ENCODE data around the gene TP53I13. TPM values are rescaled to one million over a fixed set of nuclear protein-coding genes. Genes with fewer than 3 reads are reported as not detected.

Gene TP53I13
- total and polyA plus RNA-seq, 2 of the 13 experiments (the other 11 are each of a cell fraction or from before 2014, with no cell fraction given) = 16.9 to 25.7 TPM

DNA sequence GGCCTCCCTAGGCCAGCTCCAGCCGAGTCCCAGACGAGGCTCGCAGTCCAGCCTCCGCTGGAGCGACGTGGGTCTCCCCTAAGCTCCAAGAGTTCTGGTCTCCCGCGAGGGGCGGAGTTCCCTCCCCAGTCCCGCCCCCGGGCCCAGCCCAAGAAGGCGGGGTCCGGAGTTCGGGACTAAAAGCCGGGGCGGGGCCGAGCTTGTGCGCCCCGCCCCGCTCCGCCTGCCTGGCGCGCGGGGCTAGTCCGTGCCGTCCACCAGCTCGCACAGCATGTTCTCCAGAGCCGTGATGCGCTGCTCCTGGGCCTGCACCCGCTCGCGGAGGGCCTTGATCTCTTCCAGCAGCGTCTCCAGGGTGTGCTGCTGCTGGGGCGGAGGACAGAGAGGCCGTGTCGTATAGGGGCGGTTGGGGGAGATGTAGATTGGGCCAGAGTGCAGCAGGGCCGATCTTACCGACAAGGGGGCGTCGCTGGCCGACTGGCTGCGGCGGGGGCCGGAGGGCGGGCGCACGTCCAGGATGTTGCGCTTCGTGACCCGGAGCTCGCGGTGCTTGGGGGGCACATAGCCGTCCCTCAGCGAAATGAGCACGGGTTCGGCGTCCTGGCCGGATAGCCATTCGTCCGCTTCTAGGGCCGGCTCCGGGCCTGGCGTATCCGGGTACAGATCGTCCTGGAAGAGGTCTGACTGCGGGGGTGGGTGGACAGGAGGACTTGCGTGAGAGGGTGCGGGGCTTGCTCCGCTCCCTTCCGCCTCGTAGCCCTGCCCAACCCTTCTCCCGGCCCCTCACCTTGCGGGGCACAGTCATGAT is 47.2 kb downstream of the TP53I13 start (continued):
- TF ChIP-seq, protein P1, sequence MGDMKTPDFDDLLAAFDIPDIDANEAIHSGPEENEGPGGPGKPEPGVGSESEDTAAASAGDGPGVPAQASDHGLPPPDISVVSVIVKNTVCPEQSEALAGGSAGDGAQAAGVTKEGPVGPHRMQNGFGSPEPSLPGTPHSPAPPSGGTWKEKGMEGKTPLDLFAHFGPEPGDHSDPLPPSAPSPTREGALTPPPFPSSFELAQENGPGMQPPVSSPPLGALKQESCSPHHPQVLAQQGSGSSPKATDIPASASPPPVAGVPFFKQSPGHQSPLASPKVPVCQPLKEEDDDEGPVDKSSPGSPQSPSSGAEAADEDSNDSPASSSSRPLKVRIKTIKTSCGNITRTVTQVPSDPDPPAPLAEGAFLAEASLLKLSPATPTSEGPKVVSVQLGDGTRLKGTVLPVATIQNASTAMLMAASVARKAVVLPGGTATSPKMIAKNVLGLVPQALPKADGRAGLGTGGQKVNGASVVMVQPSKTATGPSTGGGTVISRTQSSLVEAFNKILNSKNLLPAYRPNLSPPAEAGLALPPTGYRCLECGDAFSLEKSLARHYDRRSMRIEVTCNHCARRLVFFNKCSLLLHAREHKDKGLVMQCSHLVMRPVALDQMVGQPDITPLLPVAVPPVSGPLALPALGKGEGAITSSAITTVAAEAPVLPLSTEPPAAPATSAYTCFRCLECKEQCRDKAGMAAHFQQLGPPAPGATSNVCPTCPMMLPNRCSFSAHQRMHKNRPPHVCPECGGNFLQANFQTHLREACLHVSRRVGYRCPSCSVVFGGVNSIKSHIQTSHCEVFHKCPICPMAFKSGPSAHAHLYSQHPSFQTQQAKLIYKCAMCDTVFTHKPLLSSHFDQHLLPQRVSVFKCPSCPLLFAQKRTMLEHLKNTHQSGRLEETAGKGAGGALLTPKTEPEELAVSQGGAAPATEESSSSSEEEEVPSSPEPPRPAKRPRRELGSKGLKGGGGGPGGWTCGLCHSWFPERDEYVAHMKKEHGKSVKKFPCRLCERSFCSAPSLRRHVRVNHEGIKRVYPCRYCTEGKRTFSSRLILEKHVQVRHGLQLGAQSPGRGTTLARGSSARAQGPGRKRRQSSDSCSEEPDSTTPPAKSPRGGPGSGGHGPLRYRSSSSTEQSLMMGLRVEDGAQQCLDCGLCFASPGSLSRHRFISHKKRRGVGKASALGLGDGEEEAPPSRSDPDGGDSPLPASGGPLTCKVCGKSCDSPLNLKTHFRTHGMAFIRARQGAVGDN (CRISPR knock-in tag; IDR thresholded peaks at IDR 0.05) = peak; percentile 95
- TF ChIP-seq, protein P2, sequence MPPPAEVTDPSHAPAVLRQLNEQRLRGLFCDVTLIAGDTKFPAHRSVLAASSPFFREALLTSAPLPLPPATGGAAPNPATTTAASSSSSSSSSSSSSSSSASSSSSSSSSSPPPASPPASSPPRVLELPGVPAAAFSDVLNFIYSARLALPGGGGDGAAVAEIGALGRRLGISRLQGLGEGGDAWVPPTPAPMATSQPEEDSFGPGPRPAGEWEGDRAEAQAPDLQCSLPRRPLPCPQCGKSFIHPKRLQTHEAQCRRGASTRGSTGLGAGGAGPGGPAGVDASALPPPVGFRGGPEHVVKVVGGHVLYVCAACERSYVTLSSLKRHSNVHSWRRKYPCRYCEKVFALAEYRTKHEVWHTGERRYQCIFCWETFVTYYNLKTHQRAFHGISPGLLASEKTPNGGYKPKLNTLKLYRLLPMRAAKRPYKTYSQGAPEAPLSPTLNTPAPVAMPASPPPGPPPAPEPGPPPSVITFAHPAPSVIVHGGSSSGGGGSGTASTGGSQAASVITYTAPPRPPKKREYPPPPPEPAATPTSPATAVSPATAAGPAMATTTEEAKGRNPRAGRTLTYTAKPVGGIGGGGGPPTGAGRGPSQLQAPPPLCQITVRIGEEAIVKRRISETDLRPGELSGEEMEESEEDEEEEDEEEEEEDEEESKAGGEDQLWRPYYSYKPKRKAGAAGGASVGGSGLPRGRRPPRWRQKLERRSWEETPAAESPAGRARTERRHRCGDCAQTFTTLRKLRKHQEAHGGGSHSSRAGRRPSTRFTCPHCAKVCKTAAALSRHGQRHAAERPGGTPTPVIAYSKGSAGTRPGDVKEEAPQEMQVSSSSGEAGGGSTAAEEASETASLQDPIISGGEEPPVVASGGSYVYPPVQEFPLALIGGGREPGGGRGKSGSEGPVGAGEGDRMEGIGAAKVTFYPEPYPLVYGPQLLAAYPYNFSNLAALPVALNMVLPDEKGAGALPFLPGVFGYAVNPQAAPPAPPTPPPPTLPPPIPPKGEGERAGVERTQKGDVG (CRISPR knock-in tag; IDR thresholded peaks at IDR 0.05; ENCODE audit: borderline replicate concordance) = no peak
- 0 out of 2 replicates have a peak, but pooled peaks have one; percentile 36 for TF ChIP-seq MXD4 (CRISPR knock-in tag; IDR thresholded peaks at IDR 0.05)
- TF ChIP-seq, protein P3, sequence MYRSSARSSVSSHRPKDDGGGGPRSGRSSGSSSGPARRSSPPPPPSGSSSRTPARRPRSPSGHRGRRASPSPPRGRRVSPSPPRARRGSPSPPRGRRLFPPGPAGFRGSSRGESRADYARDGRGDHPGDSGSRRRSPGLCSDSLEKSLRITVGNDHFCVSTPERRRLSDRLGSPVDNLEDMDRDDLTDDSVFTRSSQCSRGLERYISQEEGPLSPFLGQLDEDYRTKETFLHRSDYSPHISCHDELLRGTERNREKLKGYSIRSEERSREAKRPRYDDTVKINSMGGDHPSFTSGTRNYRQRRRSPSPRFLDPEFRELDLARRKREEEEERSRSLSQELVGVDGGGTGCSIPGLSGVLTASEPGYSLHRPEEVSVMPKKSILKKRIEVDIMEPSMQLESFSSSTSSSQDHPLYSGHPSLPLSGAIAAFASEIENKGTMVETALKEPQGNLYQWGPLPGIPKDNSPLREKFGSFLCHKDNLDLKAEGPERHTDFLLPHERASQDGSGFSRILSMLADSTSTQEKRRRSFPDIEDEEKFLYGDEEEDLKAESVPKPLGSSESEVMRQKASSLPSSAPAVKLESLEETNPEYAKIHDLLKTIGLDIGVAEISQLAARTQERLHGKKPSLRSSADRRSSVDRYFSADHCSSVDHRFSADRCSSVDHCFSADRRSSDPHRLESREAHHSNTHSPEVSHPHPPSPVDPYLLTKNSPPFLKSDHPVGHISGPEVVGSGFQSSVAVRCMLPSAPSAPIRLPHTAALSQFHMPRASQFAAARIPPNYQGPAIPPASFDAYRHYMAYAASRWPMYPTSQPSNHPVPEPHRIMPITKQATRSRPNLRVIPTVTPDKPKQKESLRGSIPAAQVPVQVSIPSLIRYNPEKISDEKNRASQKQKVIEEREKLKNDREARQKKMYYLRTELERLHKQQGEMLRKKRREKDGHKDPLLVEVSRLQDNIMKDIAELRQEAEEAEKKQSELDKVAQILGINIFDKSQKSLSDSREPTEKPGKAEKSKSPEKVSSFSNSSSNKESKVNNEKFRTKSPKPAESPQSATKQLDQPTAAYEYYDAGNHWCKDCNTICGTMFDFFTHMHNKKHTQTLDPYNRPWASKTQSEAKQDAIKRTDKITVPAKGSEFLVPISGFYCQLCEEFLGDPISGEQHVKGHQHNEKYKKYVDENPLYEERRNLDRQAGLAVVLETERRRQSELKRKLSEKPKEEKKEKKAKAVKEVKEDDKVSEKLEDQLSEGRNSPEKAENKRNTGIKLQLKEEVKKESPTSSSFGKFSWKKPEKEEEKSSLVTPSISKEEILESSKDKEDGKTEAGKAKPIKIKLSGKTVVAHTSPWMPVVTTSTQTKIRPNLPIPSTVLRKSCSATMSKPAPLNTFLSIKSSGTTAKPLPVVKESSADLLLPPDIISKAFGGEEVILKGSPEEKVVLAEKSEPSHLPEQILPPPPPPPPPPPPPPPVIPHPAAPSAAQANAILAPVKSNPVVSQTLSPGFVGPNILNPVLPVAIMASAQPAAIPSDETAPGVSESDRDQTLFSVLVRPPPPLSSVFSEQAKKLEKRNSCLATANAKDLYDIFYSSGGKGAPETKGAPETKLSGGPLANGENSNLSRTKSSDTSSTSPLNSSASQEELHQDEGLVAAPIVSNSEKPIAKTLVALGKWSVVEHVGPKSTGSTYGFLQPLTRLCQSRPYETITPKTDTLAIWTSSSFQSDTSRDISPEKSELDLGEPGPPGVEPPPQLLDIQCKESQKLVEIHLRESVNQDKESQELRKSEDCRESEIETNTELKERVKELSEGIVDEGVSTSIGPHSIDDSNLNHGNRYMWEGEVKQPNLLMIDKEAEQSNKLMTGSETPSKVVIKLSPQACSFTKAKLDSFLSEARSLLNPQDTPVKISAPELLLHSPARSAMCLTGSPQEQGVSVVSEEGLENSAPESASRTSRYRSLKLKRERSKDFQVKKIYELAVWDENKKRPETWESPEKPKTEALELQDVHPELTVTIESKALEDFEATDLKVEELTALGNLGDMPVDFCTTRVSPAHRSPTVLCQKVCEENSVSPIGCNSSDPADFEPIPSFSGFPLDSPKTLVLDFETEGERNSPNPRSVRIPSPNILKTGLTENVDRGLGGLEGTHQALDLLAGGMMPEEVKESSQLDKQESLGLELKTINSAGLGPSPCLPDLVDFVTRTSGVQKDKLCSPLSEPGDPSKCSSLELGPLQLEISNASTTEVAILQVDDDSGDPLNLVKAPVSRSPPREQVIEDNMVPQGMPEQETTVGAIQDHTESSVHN (CRISPR knock-in tag; IDR thresholded peaks at IDR 0.05) = no peak
- TF ChIP-seq ZNF746 (CRISPR knock-in tag; IDR thresholded peaks at IDR 0.05) = peak; percentile 36; the same call in 1 of the 2 replicates
- TF ChIP-seq TAF1 (CRISPR knock-in tag; IDR thresholded peaks at IDR 0.05) = peak; percentile 47; the same call in 1 of the 2 replicates
- no peak for TF ChIP-seq ISX (CRISPR knock-in tag; conservative IDR thresholded peaks at IDR 0.05)
- no peak for TF ChIP-seq POLR2AphosphoS2 (IDR thresholded peaks at IDR 0.05; ENCODE audit: low read depth, low read length)
- peak; percentile 64 for TF ChIP-seq HIVEP1 (CRISPR knock-in tag; IDR thresholded peaks at IDR 0.05)
- TF ChIP-seq TRIM24 (CRISPR knock-in tag; IDR thresholded peaks at IDR 0.05) = no peak
- TF ChIP-seq ZNF350 (CRISPR knock-in tag; IDR thresholded peaks at IDR 0.05; ENCODE audit: borderline replicate concordance, low read depth) = no peak
- 0 out of 2 replicates have a peak, but pooled peaks have one; percentile 68 for TF ChIP-seq ZNF879 (CRISPR knock-in tag; IDR thresholded peaks at IDR 0.05)

All from HepG2 (cell line).